HepG2 (cell line): ENCODE data around the gene NUDT1. TPM values are rescaled to one million over a fixed set of nuclear protein-coding genes. Genes with fewer than 3 reads are reported as not detected.

Experiments used
- ATAC-seq: fragments of 200-7000 bp; cut with Tn5 transposase; 3 replicates; pipeline ENCODE4 v1.9.1; 2020; ENCODE audit warnings: mild to moderate bottlenecking, moderate library complexity
- BruUV-seq: library from RNA; stranded (reverse); fragments of 400-500 nt; replicated peaks from 2 replicates; lab custom pipeline; 2021; lab: Mats Ljungman, UMichigan
- CTCF ChIA-PET: fragments of 300-600 bp; formaldehyde crosslinking; extraction: SDS; loops from one replicate; lab custom pipeline; 2021; ENCODE audit warnings: low total read pairs, inconsistent platforms, low intra/inter-chr PET ratio; lab: Yijun Ruan, JAX
- POLR2A ChIA-PET: fragments of 350-600 bp; sonication (Branson Sonifier 250); formaldehyde crosslinking; loops from one replicate; lab custom pipeline; 2020; ENCODE audit warnings: antibody characterized with exemption, inconsistent platforms; lab: Yijun Ruan, JAX
- DNase-seq: peaks from one replicate; pipeline ENCODE4 v3.0.0-alpha.2; 2015; ENCODE audit warnings: low spot score
- FAIRE-seq: peaks from 3 replicates; lab custom pipeline; 2011; peaks lifted over from hg19 to GRCh38; lab: Jason Lieb, UNC
- H2AFZ ChIP-seq: one replicate; pipeline ENCODE4 v1.6.1; 2011; ENCODE audit warnings: low read length, inconsistent platforms
- H3K27ac ChIP-seq: fragments of 300-600 bp; 3 replicates; pipeline ENCODE4 v1.8.0; 2011; ENCODE audit warnings: mixed run types, mild to moderate bottlenecking, mixed read lengths, low read length, inconsistent platforms; ENCODE audit not compliant: insufficient read depth; ENCODE audit errors: extremely low read length
- H3K27me3 ChIP-seq, 2 experiments: fragments of 200-600 bp in 1 of 2; 2 replicates in 1 of 2; 3 replicates in 1 of 2; pipeline versions ENCODE4 v1.6.0 to v1.8.0; 2011; ENCODE audit warnings: low read length in 2 of 2, mild to moderate bottlenecking in 2 of 2, moderate library complexity in 2 of 2, inconsistent platforms in 1 of 2; ENCODE audit not compliant: insufficient read depth in 2 of 2, control insufficient read depth in 1 of 2
- H3K36me3 ChIP-seq, 2 experiments: fragments of 200-600 bp in 1 of 2; replicated peaks in 1 of 2; 2 replicates in 1 of 2; 3 replicates in 1 of 2; pipeline versions ENCODE4 v1.5.1 to v1.8.0; 2011; ENCODE audit warnings: low read length in 2 of 2, inconsistent platforms in 1 of 2; ENCODE audit not compliant: insufficient read depth in 2 of 2, control insufficient read depth in 1 of 2
- H3K4me1 ChIP-seq: 2 replicates; pipeline ENCODE4 v1.5.1; 2012; ENCODE audit warnings: low read length, inconsistent platforms; ENCODE audit not compliant: insufficient read depth
- H3K4me2 ChIP-seq: 2 replicates; pipeline ENCODE4 v1.6.0; 2011; ENCODE audit warnings: low read depth, low read length, inconsistent platforms
- H3K4me3 ChIP-seq, 3 experiments: fragments of 200-600 bp in 1 of 3; sonication (generic), shearing (Covaris generic) in 1 of 3; replicated peaks in 1 of 3; 2 replicates each; pipeline ENCODE4 v1.5.1; 2011 to 2016; ENCODE audit warnings: low read length in 3 of 3, inconsistent platforms in 2 of 3, low read depth in 2 of 3, mild to moderate bottlenecking in 2 of 3, control low read depth in 1 of 3, mixed read lengths in 1 of 3; ENCODE audit not compliant: insufficient read depth in 1 of 3
- H3K79me2 ChIP-seq: one replicate; pipeline ENCODE4 v1.6.1; 2011; ENCODE audit warnings: low read length, inconsistent platforms; ENCODE audit not compliant: insufficient read depth
- H3K9ac ChIP-seq: 2 replicates; pipeline ENCODE4 v1.6.0; 2011; ENCODE audit warnings: mild to moderate bottlenecking, low read depth, low read length, inconsistent platforms; ENCODE audit not compliant: insufficient read depth
- H3K9me3 ChIP-seq: 2 replicates; pipeline ENCODE4 v1.5.1; 2012; ENCODE audit warnings: mild to moderate bottlenecking, low read length
- H4K20me1 ChIP-seq: 2 replicates; pipeline ENCODE4 v1.6.0; 2011; ENCODE audit warnings: inconsistent platforms, mild to moderate bottlenecking, low read length, moderate library complexity; ENCODE audit not compliant: insufficient read depth
- EED ChIP-seq: sonication (generic); formaldehyde crosslinking; IDR thresholded peaks from 2 replicates; pipeline ENCODE4 v1.5.0; 2020; ENCODE audit warnings: mild to moderate bottlenecking, missing genetic modification reagents
- FOXM1 ChIP-seq: sonication (generic); formaldehyde crosslinking; IDR thresholded peaks from 2 replicates; pipeline ENCODE4 v1.5.0; 2020; ENCODE audit warnings: missing genetic modification reagents
- GMEB1 ChIP-seq: sonication (generic); formaldehyde crosslinking; IDR thresholded peaks from 2 replicates; pipeline ENCODE4 v1.5.1; 2020; ENCODE audit warnings: missing genetic modification reagents, mild to moderate bottlenecking, borderline replicate concordance
- GPN1 ChIP-seq: sonication (generic); formaldehyde crosslinking; IDR thresholded peaks from 2 replicates; pipeline ENCODE4 v1.5.1; 2020; ENCODE audit warnings: missing genetic modification reagents, borderline replicate concordance
- HMG20B ChIP-seq: conservative IDR thresholded peaks from 2 replicates; pipeline ENCODE4 v1.6.1; 2016; ENCODE audit warnings: missing genetic modification reagents, missing compliant biosample characterization
- IKZF1 ChIP-seq: fragments of 450-650 bp; IDR thresholded peaks from 2 replicates; pipeline ENCODE4 v1.7.1; 2016
- RBM22 ChIP-seq: fragments of 200-400 bp; formaldehyde crosslinking; optimal IDR thresholded peaks from 2 replicates; pipeline ENCODE3; 2017; ENCODE audit warnings: mild to moderate bottlenecking, low read length, moderate library complexity
- RXRA ChIP-seq: sonication (generic); formaldehyde crosslinking; IDR thresholded peaks from 2 replicates; pipeline ENCODE4 v1.5.1; 2020; ENCODE audit warnings: missing genetic modification reagents
- SNAI1 ChIP-seq: sonication (generic); formaldehyde crosslinking; IDR thresholded peaks from 2 replicates; pipeline ENCODE4 v1.5.0; 2020; ENCODE audit warnings: mild to moderate bottlenecking, missing genetic modification reagents, borderline replicate concordance
- SP2 ChIP-seq: sonication (generic); formaldehyde crosslinking; IDR thresholded peaks from 2 replicates; pipeline ENCODE4 v1.5.1; 2020; ENCODE audit warnings: mild to moderate bottlenecking, missing genetic modification reagents
- SRF ChIP-seq: IDR thresholded peaks from 2 replicates; pipeline ENCODE4 v1.6.1; 2011; ENCODE audit warnings: mild to moderate bottlenecking, low read depth, low read length, moderate library complexity
- YEATS4 ChIP-seq: sonication (generic); formaldehyde crosslinking; IDR thresholded peaks from 2 replicates; pipeline ENCODE4 v1.4.0; 2020; ENCODE audit warnings: missing genetic modification reagents, borderline replicate concordance
- ZBTB34 ChIP-seq: sonication (generic); formaldehyde crosslinking; IDR thresholded peaks from 2 replicates; pipeline ENCODE4 v1.8.0; 2022; ENCODE audit warnings: mild to moderate bottlenecking, missing genetic modification reagents
- ZBTB7B ChIP-seq: sonication (generic); formaldehyde crosslinking; IDR thresholded peaks from 2 replicates; pipeline ENCODE4 v1.4.0; 2020; ENCODE audit warnings: missing genetic modification reagents
- ZNF337 ChIP-seq: sonication (generic); formaldehyde crosslinking; IDR thresholded peaks from 2 replicates; pipeline ENCODE4 v1.5.1; 2020; ENCODE audit warnings: missing genetic modification reagents, low read depth, mild to moderate bottlenecking, borderline replicate concordance
- ZNF512 ChIP-seq: sonication (generic); formaldehyde crosslinking; IDR thresholded peaks from 2 replicates; pipeline ENCODE4 v1.4.0; 2020; ENCODE audit warnings: mild to moderate bottlenecking, missing genetic modification reagents
- ZNF550 ChIP-seq: sonication (generic); formaldehyde crosslinking; IDR thresholded peaks from 2 replicates; pipeline ENCODE4 v1.4.0; 2020; ENCODE audit warnings: mild to moderate bottlenecking, missing genetic modification reagents, borderline replicate concordance
- ZNF564 ChIP-seq: sonication (generic); formaldehyde crosslinking; IDR thresholded peaks from 2 replicates; pipeline ENCODE4 v1.8.1; 2023; ENCODE audit warnings: mild to moderate bottlenecking, missing genetic modification reagents
- ZNF589 ChIP-seq: sonication (generic); formaldehyde crosslinking; conservative IDR thresholded peaks from 2 replicates; pipeline ENCODE4 v1.8.0; 2022; ENCODE audit warnings: mild to moderate bottlenecking, moderate library complexity, missing genetic modification reagents
- ZNF7 ChIP-seq: IDR thresholded peaks from 2 replicates; pipeline ENCODE4 v1.6.1; 2016; ENCODE audit warnings: missing biosample characterization, missing genetic modification reagents
- WGBS: methylation state at CpG from one replicate; pipeline ENCODE4 v1.1.6; 2017; ENCODE audit warnings: low lambda C conversion rate; 5-methylcytosine and 5-hydroxymethylcytosine counted together
- in situ Hi-C: cut with HindIII; loops from 2 replicates; pipeline ENCODE4 v1.10.0; 2017; ENCODE audit warnings: low pct_unique_long_range_greater_than_20kb; ENCODE audit not compliant: extremely low pct_ligation_motif_present
- intact Hi-C: fragments of 100-400 bp; cut with micrococcal nuclease; formaldehyde crosslinking; loops from one replicate; pipeline ENCODE4 v1.10.0; 2022; ENCODE audit not compliant: unreplicated experiment
- polyA plus RNA-seq, 8 experiments: library from polyadenylated mRNA; depleted of rRNA in 3 of 8; stranded (reverse) in 7 of 8; unstranded in 1 of 8; fragments of >200 nt; fragmentation: Illumina TruSeq in 4 of 8; extraction: Trizol in 4 of 8; gene quantifications; 2 replicates each; pipeline versions ENCODE4 v1.2.1 to v1.2.3, GENCODE V29; 2011 to 2016; ENCODE audit warnings: low read depth in 4 of 8, missing spikeins in 1 of 8, mixed read lengths in 1 of 8; ENCODE audit not compliant: insufficient read depth in 1 of 8
- total RNA-seq, 5 experiments: library from RNA; depleted of rRNA; stranded (reverse); fragments of >200 nt; fragmentation: Illumina TruSeq; extraction: Trizol; gene quantifications; 2 replicates each; pipeline ENCODE4 v1.2.3, GENCODE V29; 2016; ENCODE audit warnings: low read depth in 1 of 5

NUDT1 gene
- total and polyA plus RNA-seq, 2 of the 13 experiments (the other 11 are each of a cell fraction or from before 2014, with no cell fraction given) = 9.1 to 26.8 TPM

GRCh38 chr7:2202901-2203765, 38.9 kb upstream of the NUDT1 start:
- no peaks in the 10 kb centered on the region for H3K4me1 ChIP-seq
- no peaks in the 10 kb centered on the region for H3K9me3 ChIP-seq
- H3K9ac ChIP-seq = no peak overlapping the region
- H3K79me2 ChIP-seq = peaks cover 3% of the 10 kb centered on the region
- H4K20me1 ChIP-seq = no peaks in the 10 kb centered on the region
- no peak overlapping the region for H3K27ac ChIP-seq
- 97% methylated on average over 16 of the region's 20 CpGs for WGBS
- POLR2A ChIA-PET = no interaction called here
- H3K4me3 ChIP-seq = no peak overlapping the region
- no peak overlapping the region for H3K4me2 ChIP-seq
- peaks cover 33 to 71% of the 10 kb centered on the region in 2 experiments; a peak in 4 of 5 replicates for H3K36me3 ChIP-seq
- BruUV-seq = no TSS peak
- FAIRE-seq (no peak), DNase-seq (no peak), ATAC-seq (no peak)
- in situ Hi-C loops = loop anchor here (25.0 kb wide), 1 partner anchor 616 kb away; no protein-coding TSS in a partner anchor
- CTCF ChIA-PET = no interaction called here
- intact Hi-C loops = no loop called here
- H3K27me3 ChIP-seq = no peaks in the 10 kb centered on the region
- H2AFZ ChIP-seq = no peak overlapping the region
- TF ChIP-seq FOXM1 (CRISPR knock-in tag) (no peak), EED (CRISPR knock-in tag) (no peak), ZNF337 (CRISPR knock-in tag) (no peak), IKZF1 (no peak), RBM22 (no peak), ZBTB34 (no peak), SP2 (CRISPR knock-in tag) (no peak), GPN1 (CRISPR knock-in tag) (no peak), ZBTB7B (CRISPR knock-in tag) (no peak), ZNF550 (CRISPR knock-in tag) (no peak), YEATS4 (CRISPR knock-in tag) (no peak), SNAI1 (CRISPR knock-in tag) (no peak), ZNF564 (CRISPR knock-in tag) (no peak), HMG20B (CRISPR knock-in tag) (no peak), RXRA (CRISPR knock-in tag) (no peak), GMEB1 (CRISPR knock-in tag) (no peak), ZNF7 (CRISPR knock-in tag) (no peak), ZNF589 (CRISPR knock-in tag) (no peak), SRF (no peak), ZNF512 (CRISPR knock-in tag) (no peak)
